H1 (cell line): ENCODE results near the gene PDE4B. TPM values are rescaled to one million over a fixed set of nuclear protein-coding genes. Genes with fewer than 3 reads are reported as not detected.

Experiments
- CTCF ChIA-PET: fragments of 300-600 bp; sonication (Branson Sonifier 250); formaldehyde crosslinking; loops from one replicate; lab custom pipeline; 2021; ENCODE audit not compliant: partially characterized antibody; lab: Charles Lee
- POLR2A ChIA-PET: fragments of 300-600 bp; sonication (Branson Sonifier 250); formaldehyde crosslinking; loops from one replicate; lab custom pipeline; 2021; ENCODE audit warnings: inconsistent platforms; ENCODE audit not compliant: partially characterized antibody; lab: Charles Lee
- DNase-seq, 2 experiments: peaks; one replicate each; pipeline versions ENCODE4 v3.0.0 to v3.0.0-alpha.2; 2010 to 2022; ENCODE audit warnings: low spot score in 2 of 2, low read depth in 1 of 2, mixed read lengths in 1 of 2
- FAIRE-seq: peaks from 2 replicates; lab custom pipeline; 2011; peaks lifted over from hg19 to GRCh38; lab: Jason Lieb, UNC
- H2AFZ ChIP-seq: 2 replicates; pipeline ENCODE4 v1.8.1; 2012; ENCODE audit warnings: low read length, inconsistent platforms
- H2AK5ac ChIP-seq: 2 replicates; pipeline ENCODE4 v1.6.1; 2013; ENCODE audit warnings: low read depth, low read length
- H2BK120ac ChIP-seq: replicated peaks from 2 replicates; pipeline ENCODE3; 2013; ENCODE audit warnings: low read depth, low read length, inconsistent platforms
- H2BK12ac ChIP-seq: 2 replicates; pipeline ENCODE4 v1.6.1; 2013; ENCODE audit warnings: low read depth, low read length
- H2BK15ac ChIP-seq: 2 replicates; pipeline ENCODE4 v1.6.1; 2013; ENCODE audit warnings: low read length
- H2BK20ac ChIP-seq: 2 replicates; pipeline ENCODE4 v1.6.1; 2013; ENCODE audit warnings: low read length
- H2BK5ac ChIP-seq: 2 replicates; pipeline ENCODE4 v1.6.1; 2013; ENCODE audit warnings: low read depth, low read length
- H3K14ac ChIP-seq: 2 replicates; pipeline ENCODE4 v1.6.1; 2013; ENCODE audit warnings: inconsistent platforms; ENCODE audit not compliant: insufficient read length
- H3K18ac ChIP-seq: 2 replicates; pipeline ENCODE4 v1.6.1; 2013; ENCODE audit warnings: low read length; ENCODE audit errors: extremely low read depth
- H3K23ac ChIP-seq: 2 replicates; pipeline ENCODE4 v1.6.1; 2013; ENCODE audit warnings: inconsistent platforms; ENCODE audit not compliant: insufficient read length
- H3K23me2 ChIP-seq: 2 replicates; pipeline ENCODE4 v1.6.1; 2013; ENCODE audit warnings: low read depth, low read length
- H3K27ac ChIP-seq: 2 replicates; pipeline ENCODE4 v1.6.1; 2011; ENCODE audit warnings: low read depth, low read length, inconsistent platforms
- H3K27me3 ChIP-seq, 4 experiments: replicated peaks in 1 of 4; 1 replicate in 1 of 4; 2 replicates in 3 of 4; pipeline versions ENCODE4 v1.6.1 to v1.8.1; 2011 to 2013; ENCODE audit warnings: low read length in 3 of 4, mild to moderate bottlenecking in 3 of 4, inconsistent platforms in 2 of 4, mixed read lengths in 2 of 4, moderate library complexity in 1 of 4; ENCODE audit not compliant: control insufficient read depth in 3 of 4, insufficient read depth in 3 of 4; ENCODE audit errors: extremely low read depth in 1 of 4
- H3K36me3 ChIP-seq, 4 experiments: 2 replicates each; pipeline versions ENCODE4 v1.6.1 to v1.8.1; 2011 to 2013; ENCODE audit warnings: mild to moderate bottlenecking in 4 of 4, low read length in 3 of 4, moderate library complexity in 2 of 4, control low read depth in 1 of 4, inconsistent platforms in 1 of 4; ENCODE audit not compliant: insufficient read depth in 4 of 4, control insufficient read depth in 2 of 4
- H3K4ac ChIP-seq: replicated peaks from 2 replicates; pipeline ENCODE3; 2013; ENCODE audit warnings: low read length, low read depth, mixed read lengths, inconsistent platforms; ENCODE audit not compliant: insufficient read length
- H3K4me1 ChIP-seq, 4 experiments: replicated peaks in 1 of 4; 1 replicate in 1 of 4; 2 replicates in 3 of 4; pipeline versions ENCODE4 v1.6.1 to v1.8.1; 2011 to 2013; ENCODE audit warnings: low read length in 3 of 4, inconsistent platforms in 2 of 4, mixed read lengths in 1 of 4; ENCODE audit not compliant: insufficient read depth in 4 of 4, control insufficient read depth in 3 of 4
- H3K4me2 ChIP-seq, 2 experiments: 2 replicates each; pipeline versions ENCODE4 v1.6.1 to v1.8.1; 2011 to 2013; ENCODE audit warnings: low read depth in 2 of 2, low read length in 2 of 2, control low read depth in 1 of 2, inconsistent platforms in 1 of 2, mild to moderate bottlenecking in 1 of 2; ENCODE audit not compliant: insufficient read depth in 1 of 2
- H3K4me3 ChIP-seq, 4 experiments: fragments of 200-600, 300-600 bp in 1 of 4; sonication (generic), shearing (Covaris generic), sonication (Bioruptor Twin) in 1 of 4; 2 replicates each; pipeline versions ENCODE4 v1.5.1 to v1.8.1; 2011 to 2016; ENCODE audit warnings: low read length in 4 of 4, low read depth in 3 of 4, control low read depth in 2 of 4, inconsistent platforms in 2 of 4, mild to moderate bottlenecking in 2 of 4, mixed read lengths in 1 of 4, moderate library complexity in 1 of 4; ENCODE audit not compliant: insufficient read depth in 2 of 4; ENCODE audit errors: extremely low read depth in 1 of 4
- H3K56ac ChIP-seq: replicated peaks from 2 replicates; pipeline ENCODE3; 2013; ENCODE audit warnings: low read depth, mild to moderate bottlenecking, mixed read lengths, low read length, inconsistent platforms; ENCODE audit not compliant: insufficient read length
- H3K79me1 ChIP-seq: 2 replicates; pipeline ENCODE4 v1.6.1; 2013; ENCODE audit warnings: low read depth, low read length, control low read depth
- H3K79me2 ChIP-seq, 2 experiments: 2 replicates each; pipeline versions ENCODE4 v1.6.1 to v1.8.1; 2012 to 2013; ENCODE audit warnings: low read length in 2 of 2, mild to moderate bottlenecking in 2 of 2, inconsistent platforms in 1 of 2; ENCODE audit not compliant: insufficient read depth in 2 of 2, control insufficient read depth in 1 of 2
- H3K9ac ChIP-seq, 4 experiments: replicated peaks in 1 of 4; 1 replicate in 1 of 4; 2 replicates in 3 of 4; pipeline versions ENCODE4 v1.6.1 to v1.8.1; 2011 to 2013; ENCODE audit warnings: low read depth in 3 of 4, low read length in 3 of 4, control low read depth in 2 of 4, mild to moderate bottlenecking in 2 of 4, moderate library complexity in 2 of 4, inconsistent platforms in 1 of 4; ENCODE audit errors: extremely low read depth in 1 of 4
- H3K9me3 ChIP-seq, 2 experiments: 2 replicates each; pipeline versions ENCODE4 v1.6.1 to v1.8.1; 2012 to 2013; ENCODE audit warnings: mild to moderate bottlenecking in 2 of 2, moderate library complexity in 2 of 2, control low read depth in 1 of 2, inconsistent platforms in 1 of 2, low read depth in 1 of 2, low read length in 1 of 2, mixed read lengths in 1 of 2; ENCODE audit not compliant: insufficient read depth in 2 of 2
- H4K20me1 ChIP-seq, 2 experiments: replicated peaks in 1 of 2; 2 replicates each; pipeline versions ENCODE3 to v1.8.1; 2011 to 2013; ENCODE audit warnings: inconsistent platforms in 2 of 2, low read length in 2 of 2, mild to moderate bottlenecking in 1 of 2; ENCODE audit not compliant: insufficient read depth in 2 of 2, control insufficient read depth in 1 of 2
- H4K5ac ChIP-seq: 2 replicates; pipeline ENCODE4 v1.6.1; 2013; ENCODE audit warnings: low read length, low read depth, mixed read lengths, inconsistent platforms; ENCODE audit not compliant: insufficient read length
- H4K8ac ChIP-seq: 2 replicates; pipeline ENCODE4 v1.8.0; 2013; ENCODE audit warnings: mild to moderate bottlenecking, moderate library complexity, low read length, inconsistent platforms; ENCODE audit not compliant: insufficient read depth; ENCODE audit errors: extremely low read depth
- H4K91ac ChIP-seq: replicated peaks from 2 replicates; pipeline ENCODE3; 2013; ENCODE audit warnings: low read length, mixed read lengths, inconsistent platforms; ENCODE audit not compliant: insufficient read length
- CBX8 ChIP-seq: fragments of 300-800, 300-1000 bp; sonication (generic); IDR thresholded peaks from 2 replicates; pipeline ENCODE4 v1.7.1; 2016; ENCODE audit warnings: low read depth, low read length, borderline replicate concordance
- CEBPB ChIP-seq: IDR thresholded peaks from 2 replicates; pipeline ENCODE4 v1.6.1; 2012; ENCODE audit warnings: low read depth, low read length
- CTBP2 ChIP-seq: IDR thresholded peaks from 2 replicates; pipeline ENCODE4 v1.7.0; 2011; ENCODE audit warnings: borderline replicate concordance, mild to moderate bottlenecking, moderate library complexity, mixed read lengths, low read length; ENCODE audit not compliant: insufficient read depth, insufficient read length
- KDM1A ChIP-seq: fragments of 200-600, 300-600 bp; sonication (generic); IDR thresholded peaks from 2 replicates; pipeline ENCODE4 v1.7.1; 2016; ENCODE audit warnings: mild to moderate bottlenecking, low read length, borderline replicate concordance
- KDM5A ChIP-seq: fragments of 200-600 bp; IDR thresholded peaks from 2 replicates; pipeline ENCODE4 v1.7.1; 2012; ENCODE audit warnings: mild to moderate bottlenecking, low read length, inconsistent platforms, mixed read lengths
- NRF1 ChIP-seq: IDR thresholded peaks from 2 replicates; pipeline ENCODE4 v1.6.1; 2011; ENCODE audit warnings: mild to moderate bottlenecking, low read depth, low read length, improper control_type of control experiment
- RNF2 ChIP-seq: fragments of 200-900, 300-1000 bp; sonication (generic); IDR thresholded peaks from 2 replicates; pipeline ENCODE4 v1.7.1; 2016; ENCODE audit warnings: borderline replicate concordance, low read depth, mild to moderate bottlenecking, antibody characterized with exemption, low read length; ENCODE audit not compliant: poor library complexity, severe bottlenecking; ENCODE audit errors: missing control alignments
- SP2 ChIP-seq: IDR thresholded peaks from 2 replicates; pipeline ENCODE4 v1.6.1; 2012; ENCODE audit warnings: mild to moderate bottlenecking, low read length, inconsistent platforms
- SRF ChIP-seq: IDR thresholded peaks from 2 replicates; pipeline ENCODE4 v1.6.1; 2011; ENCODE audit warnings: mild to moderate bottlenecking, low read depth, low read length, moderate library complexity
- USF2 ChIP-seq: IDR thresholded peaks from 2 replicates; pipeline ENCODE4 v1.6.1; 2011; ENCODE audit warnings: low read length, improper control_type of control experiment
- polyA plus RNA-seq, 7 experiments: library from polyadenylated mRNA; depleted of rRNA in 3 of 7; stranded (reverse) in 5 of 7; unstranded in 2 of 7; fragments of >200 nt in 5 of 7; fragments of 200-250 nt in 2 of 7; gene quantifications; 1 replicate in 5 of 7; 2 replicates in 1 of 7; 4 replicates in 1 of 7; pipeline versions ENCODE4 v1.2.1 to v1.2.3, GENCODE V29; 2011 to 2013; ENCODE audit warnings: missing spikeins in 2 of 7, mixed read lengths in 2 of 7
- total RNA-seq: library from RNA; stranded (reverse); fragmentation: NEBNext Ultra II Directional; extraction: Animal tissue kit (Norgen Biotek cat#: 25700); gene quantifications from 2 replicates; pipeline ENCODE4 v1.2.1, GENCODE V29; 2021
- TF ChIP-seq, protein P1 (sequence below), 3 experiments: IDR thresholded peaks; 1 replicate in 2 of 3; 2 replicates in 1 of 3; pipeline versions ENCODE4 v1.5.1 to v1.6.1; 2011; ENCODE audit warnings: low read length in 3 of 3, mild to moderate bottlenecking in 3 of 3, inconsistent platforms in 2 of 3, low read depth in 1 of 3, moderate library complexity in 1 of 3; ENCODE audit not compliant: insufficient read depth in 1 of 3; ENCODE audit errors: control extremely low read depth in 1 of 3

PDE4B gene
- total and polyA plus RNA-seq, 2 of the 8 experiments (the other 6 are each of a cell fraction or from before 2014, with no cell fraction given) = 5.0 to 15.1 TPM

DNA sequence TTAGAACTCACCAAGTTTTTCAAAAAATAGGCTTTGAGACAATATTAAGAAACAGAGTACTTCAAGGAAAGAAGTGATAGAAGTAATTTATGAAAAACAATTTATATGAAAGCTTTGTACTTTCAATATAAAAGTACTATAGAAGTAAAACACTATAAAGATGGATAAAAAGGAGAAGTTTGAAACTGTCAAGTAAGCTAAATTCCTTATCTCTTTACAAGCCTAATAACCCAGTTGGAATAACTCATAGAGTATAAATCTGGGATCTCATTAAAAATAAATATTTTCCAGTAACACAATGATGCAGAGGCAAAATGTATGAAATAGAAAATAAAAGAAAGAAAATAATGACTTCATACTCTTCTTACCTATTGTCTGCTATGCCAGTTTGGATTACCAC lies 232.5 kb downstream of the PDE4B start:
- Histone ChIP-seq H3K4me2 (no peak overlapping the region), H2AK5ac (no peak overlapping the region), H3K9me3 (no peaks in the 10 kb centered on the region), H3K79me2 (no peaks in the 10 kb centered on the region), H3K27me3 (no peaks in the 10 kb centered on the region), H3K9ac (no peak overlapping the region), H2BK5ac (no peak overlapping the region), H3K14ac (no peak overlapping the region), H3K79me1 (no peaks in the 10 kb centered on the region), H2BK12ac (no peak overlapping the region), H3K4me3 (no peak overlapping the region), H3K27ac (no peak overlapping the region), H3K23me2 (no peaks in the 10 kb centered on the region), H3K23ac (no peak overlapping the region), H2BK20ac (no peak overlapping the region), H4K8ac (no peak overlapping the region), H3K18ac (no peak overlapping the region), H2BK120ac (no peak overlapping the region), H3K4me1 (no peaks in the 10 kb centered on the region), H4K91ac (no peak overlapping the region), H4K20me1 (no peaks in the 10 kb centered on the region), H3K56ac (no peak overlapping the region), H2BK15ac (no peak overlapping the region), H3K36me3 (no peaks in the 10 kb centered on the region), H2AFZ (no peak overlapping the region), H4K5ac (no peak overlapping the region), H3K4ac (no peak overlapping the region)
- ChIA-PET CTCF (interaction anchor here (1.0 kb wide), 2 partner anchors 46 to 421 kb away, joined by 3 read pairs; no protein-coding TSS in a partner anchor), POLR2A (no interaction called here)
- DNase-seq = no peak
- no peak for FAIRE-seq
- TF ChIP-seq CTBP2 (no peak), RNF2 (no peak), KDM1A (no peak), KDM5A (no peak), SRF (no peak), CEBPB (no peak), SP2 (no peak), USF2 (no peak), NRF1 (no peak), CBX8 (no peak)
- TF ChIP-seq, protein P1, sequence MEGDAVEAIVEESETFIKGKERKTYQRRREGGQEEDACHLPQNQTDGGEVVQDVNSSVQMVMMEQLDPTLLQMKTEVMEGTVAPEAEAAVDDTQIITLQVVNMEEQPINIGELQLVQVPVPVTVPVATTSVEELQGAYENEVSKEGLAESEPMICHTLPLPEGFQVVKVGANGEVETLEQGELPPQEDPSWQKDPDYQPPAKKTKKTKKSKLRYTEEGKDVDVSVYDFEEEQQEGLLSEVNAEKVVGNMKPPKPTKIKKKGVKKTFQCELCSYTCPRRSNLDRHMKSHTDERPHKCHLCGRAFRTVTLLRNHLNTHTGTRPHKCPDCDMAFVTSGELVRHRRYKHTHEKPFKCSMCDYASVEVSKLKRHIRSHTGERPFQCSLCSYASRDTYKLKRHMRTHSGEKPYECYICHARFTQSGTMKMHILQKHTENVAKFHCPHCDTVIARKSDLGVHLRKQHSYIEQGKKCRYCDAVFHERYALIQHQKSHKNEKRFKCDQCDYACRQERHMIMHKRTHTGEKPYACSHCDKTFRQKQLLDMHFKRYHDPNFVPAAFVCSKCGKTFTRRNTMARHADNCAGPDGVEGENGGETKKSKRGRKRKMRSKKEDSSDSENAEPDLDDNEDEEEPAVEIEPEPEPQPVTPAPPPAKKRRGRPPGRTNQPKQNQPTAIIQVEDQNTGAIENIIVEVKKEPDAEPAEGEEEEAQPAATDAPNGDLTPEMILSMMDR (IDR thresholded peaks at IDR 0.05; ENCODE audit: control extremely low read depth in 1 of 3, insufficient read depth in 1 of 3, low read depth in 1 of 3, low read length in 3 of 3) = no peak
